GM21786 (cell line): Measurements from ENCODE around the gene TEP1.
"Not testable (repeated sequence)": the region's sequence is repeated elsewhere in the genome, so short reads cannot be mapped to it uniquely, and the experiment has no call there.

Experiments used
- ATAC-seq: cut with Tn5 transposase; IDR thresholded peaks from one replicate; pipeline ENCODE4 v1.9.1; 2021; ENCODE audit not compliant: unreplicated experiment

Gene TEP1

DNA sequence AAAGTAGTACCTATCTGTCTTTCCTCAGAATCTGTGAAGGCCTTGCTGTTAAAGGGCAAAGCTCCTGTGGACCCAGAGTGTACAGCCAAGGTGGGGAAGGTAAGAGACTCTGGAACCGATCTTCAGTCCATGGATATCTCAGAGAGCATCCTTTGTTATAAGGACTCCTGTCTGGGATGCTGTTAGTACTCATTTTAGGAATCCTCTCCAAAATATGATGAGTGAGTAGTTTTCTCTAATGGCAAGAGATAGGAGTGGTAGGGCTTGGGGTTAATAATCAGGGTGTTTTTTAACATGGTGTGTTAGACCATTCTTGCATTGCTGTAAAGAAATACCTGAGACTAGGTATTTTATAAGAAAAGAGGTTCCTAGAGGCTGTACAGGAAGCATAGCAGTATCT is 67.9 kb downstream of the TEP1 start:
- no peak for ATAC-seq

DNA sequence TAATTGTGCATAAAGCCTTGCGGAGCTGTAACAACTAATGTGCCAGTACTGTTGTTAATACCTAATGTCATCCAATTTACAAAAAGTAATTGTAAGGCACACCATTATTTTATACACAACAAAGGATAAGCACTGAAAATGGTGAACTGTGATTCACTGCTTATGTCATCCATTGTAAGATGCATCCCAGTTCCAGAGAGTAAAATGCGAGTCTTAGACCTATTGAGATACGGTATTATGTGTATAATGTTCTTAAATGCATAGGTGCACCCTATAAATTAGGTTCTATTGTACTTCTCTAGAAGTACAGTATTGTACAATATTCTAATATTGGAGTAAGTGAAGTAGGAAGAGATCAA is 69.5 kb downstream of the TEP1 start:
- ATAC-seq: no peak

DNA sequence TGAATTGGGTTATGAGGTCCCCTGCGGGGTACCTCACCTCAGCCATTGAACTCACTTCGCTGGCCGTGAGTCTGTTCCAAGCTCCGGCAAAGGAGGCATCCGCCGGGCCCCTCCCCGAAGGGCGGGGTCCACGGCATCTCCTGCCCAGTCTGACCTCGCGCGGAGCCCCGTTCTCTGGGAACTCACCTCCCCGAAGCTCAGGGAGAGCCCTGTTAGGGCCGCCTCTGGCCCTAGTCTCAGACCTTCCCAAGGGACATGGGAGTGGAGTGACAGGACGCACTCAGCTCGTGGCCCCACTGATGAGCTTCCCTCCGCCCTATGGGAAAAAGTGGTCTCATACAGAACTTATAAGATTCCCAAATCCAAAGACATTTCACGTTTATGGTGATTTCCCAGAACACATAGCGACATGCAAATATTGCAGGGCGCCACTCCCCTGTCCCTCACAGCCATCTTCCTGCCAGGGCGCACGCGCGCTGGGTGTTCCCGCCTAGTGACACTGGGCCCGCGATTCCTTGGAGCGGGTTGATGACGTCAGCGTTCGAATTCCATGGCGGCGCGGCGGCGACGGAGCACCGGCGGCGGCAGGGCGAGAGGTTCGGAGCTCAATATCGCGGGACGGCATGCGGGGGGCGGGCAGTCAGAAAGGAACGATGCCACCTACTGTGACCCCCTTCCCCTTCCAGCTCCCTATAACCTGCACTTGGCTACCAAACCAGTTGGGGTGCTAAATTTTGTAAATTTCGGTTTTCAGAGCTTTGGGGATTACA is 70.0 kb downstream of the TEP1 start, which contains the start of gene PARP2:
PARP2 (plus strand) TSS at position 544 of the 770 bp plus-strand sequence; CDS start at position 551, 7 bp downstream.
- peak; percentile 94 for ATAC-seq

DNA sequence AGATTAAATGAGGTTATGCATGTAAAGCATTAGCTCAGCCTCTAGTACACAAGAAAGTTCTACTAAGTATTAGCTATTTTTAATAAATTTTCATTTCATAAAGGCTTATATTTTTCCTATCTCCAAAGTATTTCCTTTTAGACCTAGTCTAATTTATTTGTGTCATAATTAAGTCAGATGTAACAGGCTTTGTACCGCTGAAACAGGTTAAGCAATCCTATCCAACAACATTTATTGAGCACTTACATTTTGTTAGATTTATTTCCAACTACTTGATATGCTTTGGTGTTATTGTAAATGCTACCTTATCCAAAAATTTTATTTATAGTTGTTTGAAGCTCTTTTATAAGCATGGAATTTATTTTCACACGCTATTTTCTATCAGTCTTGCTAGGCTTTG is 71.7 kb downstream of the TEP1 start:
- no peak for ATAC-seq

DNA sequence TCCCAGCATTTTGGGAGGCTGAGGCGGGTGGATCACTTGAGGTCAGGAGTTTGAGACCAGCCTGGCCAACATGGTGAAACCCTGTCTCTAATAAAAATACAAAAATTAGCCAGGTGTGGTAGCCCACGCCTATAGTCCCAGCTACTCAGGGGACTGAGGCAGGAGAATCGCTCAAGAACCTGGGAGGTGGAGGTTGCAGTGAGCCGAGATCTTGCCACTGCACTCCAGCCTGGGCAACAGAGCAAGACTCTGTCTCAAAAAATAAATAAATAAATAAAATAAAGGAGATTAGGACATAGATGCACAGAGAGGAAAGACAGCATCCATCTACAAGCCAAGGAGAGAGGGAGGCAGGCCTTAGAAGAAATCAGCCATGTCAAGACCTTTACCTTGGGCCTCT is 72.3 kb downstream of the TEP1 start:
- ATAC-seq: not testable (repeated sequence)

DNA sequence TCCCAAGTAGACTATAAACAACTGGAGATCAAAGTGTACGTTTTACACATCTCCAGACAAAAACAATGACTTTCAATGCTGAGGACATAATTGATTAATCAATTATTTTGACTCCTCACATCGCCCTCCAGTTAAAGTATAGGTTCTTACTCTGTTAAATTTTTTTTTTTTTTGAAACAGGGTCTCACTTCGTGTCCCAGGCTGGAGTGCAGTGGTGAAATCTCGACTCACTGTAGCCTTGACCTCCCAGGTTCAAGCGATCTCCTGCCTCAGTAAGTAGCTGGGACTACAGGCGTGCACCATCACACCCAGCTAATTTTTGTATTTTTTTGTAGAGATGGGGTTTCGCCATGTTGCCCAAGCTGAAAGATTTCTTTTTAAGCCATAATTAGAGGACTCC is 79.3 kb downstream of the TEP1 start:
- no peak for ATAC-seq

DNA sequence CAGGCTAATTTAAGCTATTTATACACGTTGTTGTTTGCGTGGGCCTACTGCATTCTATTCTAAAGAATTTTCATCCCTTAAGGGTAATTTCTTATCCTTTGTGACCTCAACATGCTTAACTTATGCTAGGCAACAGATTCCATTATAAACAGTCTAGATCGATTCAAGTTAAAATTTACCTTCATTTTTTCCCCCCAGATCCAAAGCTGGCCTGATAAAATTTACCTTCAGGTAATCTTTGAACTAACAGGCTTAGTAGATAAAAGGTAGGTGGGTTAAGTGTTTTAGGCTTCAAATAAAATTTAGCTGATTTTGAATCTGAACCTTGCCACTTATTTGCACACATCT is 79.8 kb downstream of the TEP1 start:
- ATAC-seq: no peak

DNA sequence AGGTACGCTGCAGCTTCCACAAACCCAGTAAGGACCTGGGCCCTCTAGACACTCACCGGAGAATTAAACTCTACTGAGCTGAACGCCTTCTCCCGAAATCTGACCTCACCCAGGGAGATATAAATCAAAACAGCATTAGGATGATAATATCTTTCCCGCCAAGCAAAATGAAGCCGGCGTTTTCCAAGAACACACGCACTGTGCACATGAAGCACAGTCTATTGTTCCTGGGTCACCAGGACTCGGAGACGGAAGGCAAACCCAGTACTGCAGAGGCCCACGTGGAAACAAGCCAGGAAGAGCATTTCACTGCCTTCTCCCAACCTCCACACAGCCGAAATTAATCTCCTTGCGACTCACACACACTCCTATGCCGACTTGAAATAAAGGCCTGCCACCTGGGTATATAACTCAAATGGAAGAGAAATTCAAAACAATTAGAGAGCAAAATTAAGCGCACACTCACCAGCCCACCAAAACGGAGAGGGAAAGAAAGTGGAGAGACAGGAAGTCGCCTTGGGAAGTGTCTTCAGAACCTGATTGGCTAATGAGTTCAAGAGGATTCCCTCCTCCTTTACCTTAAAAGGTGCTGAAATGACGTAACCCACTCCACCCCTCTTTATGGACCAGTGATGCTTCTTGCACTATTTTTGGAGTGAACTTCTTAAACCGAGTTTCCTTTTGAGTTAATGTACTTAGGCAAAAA is 80.4 kb downstream of the TEP1 start, which contains the start of gene CCNB1IP1:
CCNB1IP1 (minus strand) TSS at position 492 of the 706 bp plus-strand sequence. CDS start 16,756 bp downstream, outside the sequence.
- ATAC-seq: peak; percentile 99

DNA sequence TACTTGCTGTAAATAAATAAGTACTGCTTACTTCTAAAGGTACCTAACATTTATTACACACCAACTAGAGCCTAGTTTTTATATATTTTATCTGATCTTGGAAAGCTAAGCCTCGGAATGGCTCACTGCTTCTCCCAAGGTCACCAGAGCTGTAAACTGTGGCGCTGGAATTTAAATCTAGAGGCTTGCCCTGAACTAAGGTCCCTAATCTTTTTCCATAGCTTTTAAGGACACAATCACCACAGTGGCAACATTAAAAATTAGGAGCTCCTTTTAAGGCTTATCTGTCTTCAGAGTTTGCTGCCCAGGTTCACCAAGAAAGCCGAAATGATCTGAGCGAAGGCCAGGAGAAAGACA is 80.9 kb downstream of the TEP1 start:
- ATAC-seq: no peak

DNA sequence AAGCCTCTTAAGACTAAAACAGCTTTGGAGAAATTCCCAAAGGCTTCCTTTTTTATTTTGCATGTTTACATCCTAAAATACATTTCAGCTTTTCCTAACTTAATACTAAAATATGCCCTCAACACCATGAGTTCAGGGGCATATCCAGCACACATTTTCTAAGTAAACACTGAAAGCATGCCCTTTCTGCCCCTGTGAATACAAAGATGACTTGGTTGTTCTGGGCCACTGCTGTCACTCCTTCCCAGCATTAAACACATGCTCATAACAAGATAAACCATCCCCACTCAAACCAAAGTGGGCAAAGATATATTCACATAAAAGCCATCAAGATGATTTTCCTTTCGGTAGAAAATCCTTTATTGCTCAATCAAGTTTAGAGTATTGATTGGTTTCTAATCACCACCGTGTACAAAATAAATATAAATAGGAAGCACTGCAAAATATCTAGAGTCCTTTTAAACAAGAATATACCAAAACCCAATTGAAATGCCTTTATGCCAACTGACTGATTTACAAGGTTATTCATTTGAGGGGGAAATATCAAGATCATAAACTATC is 82.2 kb downstream of the TEP1 start:
- ATAC-seq: no peak

DNA sequence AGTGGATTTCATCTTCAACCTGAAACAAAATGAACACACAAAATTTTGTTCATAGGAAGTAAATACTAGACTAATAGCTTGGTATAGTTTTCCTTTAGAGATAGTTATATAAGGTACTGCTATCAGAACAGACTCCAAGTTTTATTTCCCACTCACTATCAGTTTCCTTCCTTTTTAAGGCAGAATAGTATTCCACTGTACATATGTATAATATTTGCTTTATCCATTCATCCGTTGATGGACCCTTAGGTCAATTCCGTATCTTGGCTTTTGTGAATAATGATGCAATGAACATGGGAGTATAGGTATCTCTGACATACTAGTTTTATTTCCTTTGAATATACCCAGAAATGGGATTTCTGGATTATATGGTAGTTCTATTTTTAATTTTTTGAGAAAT is 83.9 kb downstream of the TEP1 start:
- no peak for ATAC-seq

DNA sequence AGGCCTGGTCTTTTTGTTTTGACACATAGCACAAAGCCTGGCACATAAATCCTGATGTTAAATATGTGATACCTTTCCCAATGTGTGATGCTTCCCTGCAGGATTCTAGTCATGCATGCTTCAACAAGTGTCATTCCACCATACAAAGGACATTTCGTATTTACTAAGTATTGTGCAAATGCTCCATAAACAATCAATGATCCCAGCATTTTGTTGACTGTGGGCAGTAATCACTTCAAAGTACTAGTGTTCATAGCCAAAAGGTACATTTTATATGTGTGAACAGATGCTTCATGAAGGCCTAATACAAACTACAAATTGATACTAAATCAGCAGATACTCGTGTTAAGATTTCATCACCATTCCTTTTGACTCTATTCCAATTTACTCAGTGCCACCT is 84.6 kb downstream of the TEP1 start:
- ATAC-seq: no peak

DNA sequence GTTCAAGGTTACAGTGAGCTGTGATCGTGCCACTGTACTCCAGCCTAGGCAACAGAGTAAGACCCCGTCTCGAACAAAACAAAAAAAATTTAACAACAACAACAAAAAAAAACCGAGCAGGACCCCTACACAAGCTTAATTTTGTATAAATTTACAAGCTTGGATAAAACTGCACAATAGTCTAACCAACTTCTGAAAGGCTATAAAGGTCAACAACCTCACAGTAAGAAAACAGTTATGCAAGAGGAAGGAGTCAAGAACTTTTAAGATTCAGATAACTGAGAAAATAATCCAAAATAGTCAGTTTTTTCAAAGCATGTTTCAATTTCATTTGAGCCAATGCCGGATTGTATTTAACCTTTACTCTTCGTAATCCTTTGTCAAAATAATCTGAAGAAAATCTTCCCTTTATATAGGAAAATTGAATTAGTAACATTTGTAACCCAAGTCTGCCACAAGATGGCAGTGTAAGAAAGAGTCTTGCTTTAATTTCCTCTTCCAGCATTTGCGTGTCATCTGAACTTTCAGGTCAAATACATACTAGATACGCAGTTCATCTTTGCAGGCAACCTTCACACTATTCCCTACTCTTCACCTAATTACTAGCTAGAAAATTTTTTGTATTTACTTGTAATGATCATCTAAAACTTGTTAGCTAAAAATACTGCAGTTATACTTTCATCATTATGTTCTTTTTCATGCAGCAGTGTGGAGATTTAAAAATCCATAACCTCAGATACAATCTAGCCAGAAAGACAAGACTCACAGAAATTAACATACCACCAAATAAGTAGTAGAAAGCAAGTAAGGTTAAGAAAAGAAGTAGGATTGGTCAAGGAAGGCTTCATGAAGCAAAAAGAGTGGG is 86.1 kb downstream of the TEP1 start:
- ATAC-seq: peak; percentile 50

DNA sequence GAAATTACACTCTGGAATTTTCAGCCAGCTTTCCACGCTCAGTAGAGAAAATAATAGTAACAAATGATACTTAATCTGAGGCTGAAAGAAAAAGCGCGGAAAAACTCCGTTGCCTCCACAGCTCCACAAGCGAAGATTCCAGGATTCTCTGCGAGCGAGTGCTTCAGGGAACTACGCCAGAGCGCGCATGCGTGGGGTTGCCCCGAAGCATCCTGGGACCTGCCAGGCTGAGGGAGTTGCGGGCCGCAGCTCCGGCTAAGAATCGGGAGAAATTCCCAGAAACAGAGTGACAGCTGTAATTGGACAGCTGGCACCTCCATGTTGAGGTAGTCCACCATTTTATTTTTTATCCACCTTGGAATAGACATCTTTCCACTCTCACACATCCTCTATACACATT is 95.6 kb downstream of the TEP1 start:
- no peak for ATAC-seq
